Astrocyte of the cerebellum (primary cell): ENCODE results near the gene PPP1R12A.
"Not testable (repeated sequence)": the region's sequence is repeated elsewhere in the genome, so short reads cannot be mapped to it uniquely, and the experiment has no call there.

Experiments used
- DNase-seq: peaks from one replicate; pipeline ENCODE4 v3.0.0-alpha.2; 2011; ENCODE audit warnings: low read depth
- H3K4me3 ChIP-seq: 2 replicates; pipeline ENCODE4 v1.5.1; 2011; ENCODE audit warnings: mild to moderate bottlenecking, low read depth, low read length, moderate library complexity
- in situ Hi-C: cut with HindIII; loops from 2 replicates; pipeline ENCODE4 v1.10.0; 2017; ENCODE audit warnings: low sequenced_read_pairs
- TF ChIP-seq, protein P1 (sequence below): IDR thresholded peaks from 2 replicates; pipeline ENCODE4 v1.5.1; 2012; ENCODE audit warnings: low read length, low read depth, moderate library complexity, mild to moderate bottlenecking; ENCODE audit errors: missing control alignments

Gene PPP1R12A

GRCh38 chr12:79885911-79886490 is 48.9 kb downstream of the PPP1R12A start:
- H3K4me3 ChIP-seq: no peak overlapping the region
- no peak for DNase-seq
- TF ChIP-seq, protein P1, sequence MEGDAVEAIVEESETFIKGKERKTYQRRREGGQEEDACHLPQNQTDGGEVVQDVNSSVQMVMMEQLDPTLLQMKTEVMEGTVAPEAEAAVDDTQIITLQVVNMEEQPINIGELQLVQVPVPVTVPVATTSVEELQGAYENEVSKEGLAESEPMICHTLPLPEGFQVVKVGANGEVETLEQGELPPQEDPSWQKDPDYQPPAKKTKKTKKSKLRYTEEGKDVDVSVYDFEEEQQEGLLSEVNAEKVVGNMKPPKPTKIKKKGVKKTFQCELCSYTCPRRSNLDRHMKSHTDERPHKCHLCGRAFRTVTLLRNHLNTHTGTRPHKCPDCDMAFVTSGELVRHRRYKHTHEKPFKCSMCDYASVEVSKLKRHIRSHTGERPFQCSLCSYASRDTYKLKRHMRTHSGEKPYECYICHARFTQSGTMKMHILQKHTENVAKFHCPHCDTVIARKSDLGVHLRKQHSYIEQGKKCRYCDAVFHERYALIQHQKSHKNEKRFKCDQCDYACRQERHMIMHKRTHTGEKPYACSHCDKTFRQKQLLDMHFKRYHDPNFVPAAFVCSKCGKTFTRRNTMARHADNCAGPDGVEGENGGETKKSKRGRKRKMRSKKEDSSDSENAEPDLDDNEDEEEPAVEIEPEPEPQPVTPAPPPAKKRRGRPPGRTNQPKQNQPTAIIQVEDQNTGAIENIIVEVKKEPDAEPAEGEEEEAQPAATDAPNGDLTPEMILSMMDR: no peak
- in situ Hi-C loops: no loop called here

GRCh38 chr12:79884401-79885006 is 50.4 kb downstream of the PPP1R12A start:
- no peak overlapping the region for H3K4me3 ChIP-seq
- TF ChIP-seq, protein P1: no peak
- DNase-seq: no peak
- in situ Hi-C loops: no loop called here

- TF ChIP-seq, protein P1: no peak
- peak; percentile 8 for DNase-seq
These were observed 51.7 kb downstream of the PPP1R12A start for GRCh38 chr12:79883216-79883615.

DNA sequence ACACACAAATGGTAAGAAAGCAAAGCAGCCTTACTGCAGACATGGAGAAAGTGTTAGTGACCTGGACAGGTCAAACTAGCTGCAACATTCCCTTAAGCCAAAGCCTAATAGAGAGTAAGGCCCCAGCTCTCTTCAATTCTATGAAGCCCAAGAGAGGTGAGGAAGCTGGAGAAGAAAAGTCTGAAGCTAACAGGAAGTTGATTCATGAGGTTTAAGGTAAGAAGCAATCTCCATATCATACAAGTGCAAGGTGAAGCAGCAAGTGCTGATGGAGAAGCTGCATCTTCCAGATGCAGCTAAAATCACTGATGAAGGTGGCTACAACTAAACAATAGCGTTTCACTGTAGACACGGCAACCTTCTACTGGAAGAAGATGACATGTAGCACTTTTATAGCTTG is 53.5 kb downstream of the PPP1R12A start:
- DNase-seq: no peak
- TF ChIP-seq, protein P1: no peak
- H3K4me3 ChIP-seq: no peak overlapping the region
- in situ Hi-C loops: no loop called here

More at GRCh38 chr12:79883216-79883615, 51.7 kb downstream of the PPP1R12A start:
- no peak overlapping the region for H3K4me3 ChIP-seq
- in situ Hi-C loops: no loop called here

DNA sequence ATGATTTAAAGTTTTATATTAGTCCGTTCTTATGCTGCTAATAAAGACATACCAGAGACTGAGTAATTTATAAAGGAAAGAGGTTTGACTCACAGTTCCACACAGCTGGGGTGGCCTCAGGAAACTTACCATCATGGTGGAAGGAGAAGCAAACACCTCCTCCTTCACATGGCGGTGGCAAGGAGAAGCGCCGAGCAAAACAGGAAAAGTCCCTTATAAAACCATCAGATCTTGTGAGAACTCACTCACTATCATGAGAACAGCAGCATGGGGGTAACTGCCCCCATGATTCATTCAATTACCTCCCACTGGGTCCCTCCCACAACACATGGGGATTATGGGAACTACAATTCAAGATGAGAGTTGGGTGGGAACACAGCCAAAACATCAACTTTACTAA is 56.4 kb downstream of the PPP1R12A start:
- in situ Hi-C loops, H3K4me3 ChIP-seq, DNase-seq: not testable (repeated sequence)

DNA sequence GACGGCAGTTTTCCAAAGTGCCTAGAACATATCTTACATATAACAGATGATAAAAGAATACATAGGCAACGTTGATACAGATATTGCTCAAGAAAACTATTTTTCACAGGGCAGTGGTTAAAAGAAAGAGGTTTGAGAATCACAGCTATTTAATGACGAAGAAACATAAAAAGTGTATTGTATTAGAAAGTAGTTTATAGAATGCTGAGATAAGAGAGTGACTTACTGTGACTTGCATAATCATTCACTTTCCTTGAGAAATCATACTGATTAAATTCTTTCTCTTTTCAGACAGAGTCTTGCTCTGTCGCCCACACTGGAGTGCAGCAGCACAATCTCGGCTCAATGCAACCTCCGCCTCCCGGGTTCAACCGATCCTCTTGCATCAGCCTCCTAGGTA is 57.7 kb downstream of the PPP1R12A start:
- TF ChIP-seq, protein P1: no peak
- no peak overlapping the region for H3K4me3 ChIP-seq
- DNase-seq: no peak
- in situ Hi-C loops: no loop called here

GRCh38 chr12:79874665-79875064 is 60.2 kb downstream of the PPP1R12A start:
- in situ Hi-C loops: loop anchor here (5.0 kb wide), 1 partner anchor 42 kb away; no protein-coding TSS in a partner anchor
- no peak overlapping the region for H3K4me3 ChIP-seq
- TF ChIP-seq, protein P1: no peak
- no peak for DNase-seq
